ENCODE measurements around the gene ZCCHC7. TPM values are rescaled to one million over a fixed set of nuclear protein-coding genes. Genes with fewer than 3 reads are reported as not detected.

Gene ZCCHC7
- total RNA-seq, 4 donors from 2014 or later: 4.8 to 11.2 (median 6.9) TPM

GRCh38 chr9:37259951-37260350 lies 139.6 kb downstream of the ZCCHC7 start:
- Histone ChIP-seq H3K27ac (no peak overlapping the region), H3K4me1 (no peaks in the 10 kb centered on the region), H3K27me3 (no peaks in the 10 kb centered on the region), H3K36me3 (no peaks in the 10 kb centered on the region), H3K4me3 (no peak overlapping the region), H3K9me3 (no peaks in the 10 kb centered on the region)
- ATAC-seq: no peak
- TF ChIP-seq CTCF (IDR thresholded peaks at IDR 0.05 in 4 of 5, conservative IDR thresholded peaks at IDR 0.05 in 1 of 5) (no peak), POLR2A (IDR thresholded peaks at IDR 0.05) (no peak)
- DNase-seq: no peak
- in situ Hi-C loops (cut with MboI; ENCODE audit: low sequenced_read_pairs in 4 of 4): loop anchor here in 1 of 4 donors (10.0 kb wide), 1 partner anchor 65 kb away; no protein-coding TSS in a partner anchor
- intact Hi-C loops (cut with DNase I; ENCODE audit: low total_unique reads): no loop called here

- H3K9me3 ChIP-seq: no peaks in the 10 kb centered on the region
- no peak overlapping the region for H3K4me3 ChIP-seq
- H3K27me3 ChIP-seq: no peaks in the 10 kb centered on the region
- in situ Hi-C loops (cut with MboI; ENCODE audit: low sequenced_read_pairs in 4 of 4): no loop called here
- ATAC-seq (no peak), DNase-seq (no peak)
- TF ChIP-seq CTCF (IDR thresholded peaks at IDR 0.05 in 4 of 5, conservative IDR thresholded peaks at IDR 0.05 in 1 of 5) (peak in 1 of 5 experiments; percentile 14), POLR2A (IDR thresholded peaks at IDR 0.05) (no peak)
- no peaks in the 10 kb centered on the region for H3K36me3 ChIP-seq
- intact Hi-C loops (cut with DNase I; ENCODE audit: low total_unique reads): no loop called here
- H3K4me1 ChIP-seq: no peaks in the 10 kb centered on the region
- H3K27ac ChIP-seq: no peak overlapping the region
Observed at GRCh38 chr9:37262410-37262809, 142.0 kb downstream of the ZCCHC7 start.

- no peak for DNase-seq
- Histone ChIP-seq H3K27me3 (no peaks in the 10 kb centered on the region), H3K27ac (no peak overlapping the region), H3K9me3 (no peaks in the 10 kb centered on the region), H3K4me1 (no peaks in the 10 kb centered on the region), H3K36me3 (no peaks in the 10 kb centered on the region), H3K4me3 (no peak overlapping the region)
- intact Hi-C loops (cut with DNase I; ENCODE audit: low total_unique reads): no loop called here
- no peak for ATAC-seq
- TF ChIP-seq POLR2A (IDR thresholded peaks at IDR 0.05) (no peak), CTCF (IDR thresholded peaks at IDR 0.05 in 4 of 5, conservative IDR thresholded peaks at IDR 0.05 in 1 of 5) (no peak)
- in situ Hi-C loops (cut with MboI; ENCODE audit: low sequenced_read_pairs in 4 of 4): no loop called here
Observed at GRCh38 chr9:37264539-37264938, 144.2 kb downstream of the ZCCHC7 start.

- no peak overlapping the region for H3K4me3 ChIP-seq
- no peaks in the 10 kb centered on the region for H3K36me3 ChIP-seq
- no peaks in the 10 kb centered on the region for H3K27me3 ChIP-seq
- H3K4me1 ChIP-seq: no peaks in the 10 kb centered on the region
- ATAC-seq: no peak
- no peak for DNase-seq
- TF ChIP-seq CTCF (IDR thresholded peaks at IDR 0.05 in 4 of 5, conservative IDR thresholded peaks at IDR 0.05 in 1 of 5) (no peak), POLR2A (IDR thresholded peaks at IDR 0.05) (no peak)
- intact Hi-C loops (cut with DNase I; ENCODE audit: low total_unique reads): no loop called here
- in situ Hi-C loops (cut with MboI; ENCODE audit: low sequenced_read_pairs in 4 of 4): no loop called here
- H3K9me3 ChIP-seq: no peaks in the 10 kb centered on the region
- H3K27ac ChIP-seq: no peak overlapping the region
Observed at GRCh38 chr9:37266630-37267029, 146.3 kb downstream of the ZCCHC7 start.

GRCh38 chr9:37269221-37269620 lies 148.8 kb downstream of the ZCCHC7 start:
- H3K27me3 ChIP-seq: no peaks in the 10 kb centered on the region
- no peaks in the 10 kb centered on the region for H3K36me3 ChIP-seq
- DNase-seq (no peak), ATAC-seq (no peak)
- TF ChIP-seq CTCF (IDR thresholded peaks at IDR 0.05 in 4 of 5, conservative IDR thresholded peaks at IDR 0.05 in 1 of 5): no peak
- TF ChIP-seq POLR2A (IDR thresholded peaks at IDR 0.05): no peak
- H3K4me3 ChIP-seq: no peak overlapping the region
- H3K4me1 ChIP-seq: no peaks in the 10 kb centered on the region
- no peak overlapping the region for H3K27ac ChIP-seq
- intact Hi-C loops (cut with DNase I; ENCODE audit: low total_unique reads) (no loop called here), in situ Hi-C loops (cut with MboI; ENCODE audit: low sequenced_read_pairs in 4 of 4) (no loop called here)
- H3K9me3 ChIP-seq: no peaks in the 10 kb centered on the region

Measured in gastrocnemius medialis (tissue), 4 donors.